Upper lobe of left lung (tissue), 4 donors: ENCODE results near the gene CENPK.
"Not testable (repeated sequence)": the region's sequence is repeated elsewhere in the genome, so short reads cannot be mapped to it uniquely, and the experiment has no call there.

Source experiments
- CTCF ChIP-seq, 6 experiments: fragments of 450-650 bp in 4 of 6; fragments of 200-600 bp in 2 of 6; sonication (generic) in 2 of 6; IDR thresholded peaks; one replicate each; pipeline ENCODE4 v1.5.1; 2016 to 2019; ENCODE audit warnings: antibody characterized with exemption in 6 of 6
- EP300 ChIP-seq, 4 donors: sonication (generic); formaldehyde crosslinking; IDR thresholded peaks; one replicate each; pipeline ENCODE4 v1.5.1; 2017; ENCODE audit warnings: antibody characterized with exemption in 4 of 4, control low read depth in 2 of 4
- POLR2A ChIP-seq, 4 donors: fragments of 450-650 bp; IDR thresholded peaks; one replicate each; pipeline ENCODE4 v1.5.1; 2016 to 2017; ENCODE audit warnings: antibody characterized with exemption in 4 of 4, mild to moderate bottlenecking in 2 of 4
- POLR2AphosphoS5 ChIP-seq, 2 donors: sonication (generic); formaldehyde crosslinking; IDR thresholded peaks; one replicate each; pipeline ENCODE4 v1.5.1; 2017; ENCODE audit warnings: antibody characterized with exemption in 2 of 2

- TF ChIP-seq CTCF, POLR2A, EP300, POLR2AphosphoS5 (IDR thresholded peaks at IDR 0.05): not testable (repeated sequence)
Observed at GRCh38 chr5:65486803-65487202, 76.2 kb downstream of the CENPK start.
